Neutrophil (primary cell): ENCODE data around the gene IGF2R.

Experiments
- H3K27ac ChIP-seq: fragments of 200-600 bp; sonication (generic); 2 replicates; pipeline ENCODE4 v1.5.1; 2016; ENCODE audit warnings: mild to moderate bottlenecking, moderate library complexity
- H3K27me3 ChIP-seq: fragments of 200-600 bp; sonication (generic); 2 replicates; pipeline ENCODE4 v1.6.0; 2016; ENCODE audit warnings: mild to moderate bottlenecking
- H3K36me3 ChIP-seq: fragments of 200-600 bp; sonication (generic); 2 replicates; pipeline ENCODE4 v1.5.1; 2017
- H3K4me1 ChIP-seq, 2 experiments: fragments of 200-600 bp in 1 of 2; sonication (generic) in 1 of 2; 1 replicate in 1 of 2; 2 replicates in 1 of 2; pipeline versions ENCODE4 v1.5.1 to v1.6.1; 2013 to 2016; ENCODE audit warnings: low read depth in 1 of 2, low read length in 1 of 2, mild to moderate bottlenecking in 1 of 2, moderate library complexity in 1 of 2; ENCODE audit not compliant: control insufficient read depth in 1 of 2, insufficient read depth in 1 of 2
- H3K4me3 ChIP-seq, 2 experiments: fragments of 200-600 bp in 1 of 2; sonication (generic) in 1 of 2; 1 replicate in 1 of 2; 2 replicates in 1 of 2; pipeline ENCODE4 v1.5.1; 2013 to 2016; ENCODE audit warnings: low read depth in 1 of 2, low read length in 1 of 2, mild to moderate bottlenecking in 1 of 2, moderate library complexity in 1 of 2
- H3K9me3 ChIP-seq: fragments of 200-600 bp; sonication (generic); 2 replicates; pipeline ENCODE4 v1.5.1; 2016
- CTCF ChIP-seq: fragments of 200-600 bp; sonication (generic); IDR thresholded peaks from 2 replicates; pipeline ENCODE4 v1.5.1; 2016; ENCODE audit warnings: antibody characterized with exemption

IGF2R gene

GRCh38 chr6:160040527-160041264, 71.8 kb downstream of the IGF2R start:
- no peak overlapping the region for H3K27ac ChIP-seq
- H3K9me3 ChIP-seq = peaks cover 2% of the 10 kb centered on the region
- no peaks in the 10 kb centered on the region for H3K27me3 ChIP-seq
- TF ChIP-seq CTCF = no peak
- peaks cover 100% of the 10 kb centered on the region for H3K36me3 ChIP-seq
- H3K4me1 ChIP-seq = no peaks in the 10 kb centered on the region
- no peak overlapping the region for H3K4me3 ChIP-seq

- H3K27ac ChIP-seq = peak overlapping the region; percentile 8
- H3K4me1 ChIP-seq = no peaks in the 10 kb centered on the region
- H3K27me3 ChIP-seq = no peaks in the 10 kb centered on the region
- H3K36me3 ChIP-seq = peaks cover 100% of the 10 kb centered on the region
- H3K4me3 ChIP-seq = no peak overlapping the region
- peaks cover 6% of the 10 kb centered on the region for H3K9me3 ChIP-seq
- no peak for TF ChIP-seq CTCF
Measured at GRCh38 chr6:160041608-160042007, 72.7 kb downstream of the IGF2R start.

- H3K27ac ChIP-seq = no peak overlapping the region
- peaks cover 100% of the 10 kb centered on the region for H3K36me3 ChIP-seq
- no peaks in the 10 kb centered on the region for H3K4me1 ChIP-seq
- H3K27me3 ChIP-seq = no peaks in the 10 kb centered on the region
- peaks cover 12% of the 10 kb centered on the region for H3K9me3 ChIP-seq
- H3K4me3 ChIP-seq = no peak overlapping the region
- TF ChIP-seq CTCF = no peak
Measured at GRCh38 chr6:160042014-160042773, 73.3 kb downstream of the IGF2R start.

GRCh38 chr6:160042788-160043301, 74.0 kb downstream of the IGF2R start:
- no peak overlapping the region for H3K27ac ChIP-seq
- H3K4me3 ChIP-seq = no peak overlapping the region
- TF ChIP-seq CTCF = no peak
- H3K36me3 ChIP-seq = peaks cover 100% of the 10 kb centered on the region
- peaks cover 14% of the 10 kb centered on the region for H3K9me3 ChIP-seq
- no peaks in the 10 kb centered on the region for H3K4me1 ChIP-seq
- no peaks in the 10 kb centered on the region for H3K27me3 ChIP-seq

GRCh38 chr6:160043784-160044183, 74.9 kb downstream of the IGF2R start:
- peaks cover 100% of the 10 kb centered on the region for H3K36me3 ChIP-seq
- no peak overlapping the region for H3K4me3 ChIP-seq
- no peaks in the 10 kb centered on the region for H3K27me3 ChIP-seq
- H3K4me1 ChIP-seq = no peaks in the 10 kb centered on the region
- TF ChIP-seq CTCF = no peak
- peaks cover 14% of the 10 kb centered on the region for H3K9me3 ChIP-seq
- H3K27ac ChIP-seq = no peak overlapping the region
